HepG2 (cell line): Measurements from ENCODE around the gene MST1. TPM values are rescaled to one million over a fixed set of nuclear protein-coding genes. Genes with fewer than 3 reads are reported as not detected.

Source experiments
- AHR ChIP-seq: IDR thresholded peaks from 2 replicates; pipeline ENCODE4 v1.6.1; 2018; ENCODE audit warnings: missing genetic modification reagents, missing compliant biosample characterization
- CBX1 ChIP-seq: IDR thresholded peaks from one replicate; pipeline ENCODE4 v1.6.1; 2016; ENCODE audit warnings: antibody characterized with exemption, low read depth
- CENPBD1 ChIP-seq: sonication (generic); formaldehyde crosslinking; IDR thresholded peaks from 2 replicates; pipeline ENCODE4 v1.8.0; 2022; ENCODE audit warnings: missing genetic modification reagents, low read depth, mild to moderate bottlenecking, borderline replicate concordance
- ESRRA ChIP-seq: sonication (generic); formaldehyde crosslinking; IDR thresholded peaks from 2 replicates; pipeline ENCODE4 v1.5.1; 2020; ENCODE audit warnings: mild to moderate bottlenecking, low read depth, missing genetic modification reagents
- MNT ChIP-seq: fragments of 450-650 bp; IDR thresholded peaks from 2 replicates; pipeline ENCODE4 v1.6.1; 2016
- MXD4 ChIP-seq: IDR thresholded peaks from 2 replicates; pipeline ENCODE4 v1.6.1; 2016; ENCODE audit warnings: mild to moderate bottlenecking, missing biosample characterization, missing genetic modification reagents
- PLSCR1 ChIP-seq: sonication (generic); formaldehyde crosslinking; IDR thresholded peaks from 2 replicates; pipeline ENCODE4 v1.5.0; 2020; ENCODE audit warnings: missing genetic modification reagents, mild to moderate bottlenecking, borderline replicate concordance
- RARA ChIP-seq: IDR thresholded peaks from 2 replicates; pipeline ENCODE4 v1.6.1; 2016; ENCODE audit warnings: missing genetic modification reagents, missing compliant biosample characterization
- STAT6 ChIP-seq: sonication (generic); formaldehyde crosslinking; IDR thresholded peaks from 2 replicates; pipeline ENCODE4 v1.4.0; 2020; ENCODE audit warnings: missing genetic modification reagents, mild to moderate bottlenecking, borderline replicate concordance
- SYNCRIP ChIP-seq: fragments of 200-400 bp; formaldehyde crosslinking; IDR thresholded peaks from 2 replicates; pipeline ENCODE4 v1.6.1; 2018; ENCODE audit warnings: mild to moderate bottlenecking, low read depth, low read length; ENCODE audit not compliant: insufficient read depth
- TBX3 ChIP-seq: fragments of 450-650 bp; IDR thresholded peaks from 2 replicates; pipeline ENCODE4 v1.6.1; 2017; ENCODE audit warnings: antibody characterized with exemption, mild to moderate bottlenecking, inconsistent platforms, borderline replicate concordance
- ZBTB37 ChIP-seq: sonication (generic); formaldehyde crosslinking; IDR thresholded peaks from 2 replicates; pipeline ENCODE4 v1.4.0; 2020; ENCODE audit warnings: mild to moderate bottlenecking, missing genetic modification reagents
- ZBTB4 ChIP-seq: sonication (generic); formaldehyde crosslinking; IDR thresholded peaks from 2 replicates; pipeline ENCODE4 v1.4.0; 2020; ENCODE audit warnings: missing genetic modification reagents, mild to moderate bottlenecking, borderline replicate concordance
- ZNF205 ChIP-seq: IDR thresholded peaks from 2 replicates; pipeline ENCODE4 v1.6.1; 2018; ENCODE audit warnings: missing biosample characterization, missing genetic modification reagents
- ZNF331 ChIP-seq: sonication (generic); formaldehyde crosslinking; IDR thresholded peaks from 2 replicates; pipeline ENCODE4 v1.4.0; 2020; ENCODE audit warnings: missing genetic modification reagents
- ZNF33B ChIP-seq: sonication (generic); formaldehyde crosslinking; IDR thresholded peaks from 2 replicates; pipeline ENCODE4 v1.5.1; 2020; ENCODE audit warnings: mild to moderate bottlenecking, missing genetic modification reagents
- ZNF383 ChIP-seq: sonication (generic); formaldehyde crosslinking; IDR thresholded peaks from 2 replicates; pipeline ENCODE4 v1.4.0; 2020; ENCODE audit warnings: missing genetic modification reagents, mild to moderate bottlenecking, borderline replicate concordance
- ZNF800 ChIP-seq: sonication (generic); formaldehyde crosslinking; IDR thresholded peaks from 2 replicates; pipeline ENCODE4 v1.4.0; 2020; ENCODE audit warnings: missing genetic modification reagents
- polyA plus RNA-seq, 8 experiments: library from polyadenylated mRNA; depleted of rRNA in 3 of 8; stranded (reverse) in 7 of 8; unstranded in 1 of 8; fragments of >200 nt; fragmentation: Illumina TruSeq in 4 of 8; extraction: Trizol in 4 of 8; gene quantifications; 2 replicates each; pipeline versions ENCODE4 v1.2.1 to v1.2.3, GENCODE V29; 2011 to 2016; ENCODE audit warnings: low read depth in 4 of 8, missing spikeins in 1 of 8, mixed read lengths in 1 of 8; ENCODE audit not compliant: insufficient read depth in 1 of 8
- total RNA-seq, 5 experiments: library from RNA; depleted of rRNA; stranded (reverse); fragments of >200 nt; fragmentation: Illumina TruSeq; extraction: Trizol; gene quantifications; 2 replicates each; pipeline ENCODE4 v1.2.3, GENCODE V29; 2016; ENCODE audit warnings: low read depth in 1 of 5

Gene MST1
- total and polyA plus RNA-seq, 2 of the 13 experiments (the other 11 are each of a cell fraction or from before 2014, with no cell fraction given): 189 to 452 TPM

- TF ChIP-seq RARA (CRISPR knock-in tag) (peak; percentile 92), MXD4 (0 out of 2 replicates have a peak, but pooled peaks have one; percentile 56), CBX1 (no peak), ZNF383 (CRISPR knock-in tag) (no peak), ESRRA (CRISPR knock-in tag) (peak; percentile 69; the same call in 1 of the 2 replicates), TBX3 (no peak), PLSCR1 (no peak), ZBTB37 (CRISPR knock-in tag) (no peak), ZNF205 (CRISPR knock-in tag) (peak; percentile 58; the same call in 1 of the 2 replicates), CENPBD1 (CRISPR knock-in tag) (no peak), ZNF331 (CRISPR knock-in tag) (peak; percentile 87), MNT (no peak), ZNF800 (no peak), STAT6 (CRISPR knock-in tag) (no peak), AHR (no peak), ZNF33B (CRISPR knock-in tag) (no peak), ZBTB4 (CRISPR knock-in tag) (0 out of 2 replicates have a peak, but pooled peaks have one; percentile 57), SYNCRIP (no peak)
Observed at GRCh38 chr3:49668414-49668797, 20.9 kb downstream of the MST1 start (continued).
